SK-N-MC (cell line): ENCODE measurements around the gene TTC21A.

Experiments
- EZH2 ChIP-seq: fragments of 200-600 bp; sonication (generic); IDR thresholded peaks from one replicate; pipeline ENCODE4 v1.6.1; 2017; ENCODE audit warnings: antibody characterized with exemption
- FOXP2 ChIP-seq: optimal IDR thresholded peaks from 2 replicates; pipeline ENCODE3; 2011; ENCODE audit warnings: mild to moderate bottlenecking, moderate library complexity; ENCODE audit not compliant: insufficient read depth; ENCODE audit errors: extremely low read length, control extremely low read depth
- POLR2AphosphoS5 ChIP-seq: IDR thresholded peaks from 2 replicates; pipeline ENCODE4 v1.6.1; 2012; ENCODE audit warnings: mild to moderate bottlenecking, low read depth, low read length, borderline replicate concordance

DNA sequence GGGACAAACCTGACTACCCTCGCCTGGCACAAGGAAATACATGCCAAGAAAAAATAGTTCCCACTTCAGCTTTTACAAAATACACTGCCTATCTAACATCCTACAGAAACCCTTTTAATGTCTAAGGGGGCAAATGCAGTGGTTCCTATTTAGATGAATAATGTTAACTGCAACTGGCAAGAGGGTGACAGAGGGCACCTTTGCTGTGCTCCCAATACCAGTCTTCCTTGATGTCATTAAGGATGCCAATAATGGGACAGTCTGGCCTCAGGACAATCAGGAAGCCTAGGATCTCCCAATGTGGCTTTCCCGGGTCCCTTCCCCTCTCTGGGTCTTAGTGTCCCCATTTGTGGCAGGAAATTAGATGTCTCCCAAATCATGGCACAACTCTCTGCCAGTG, 32.0 kb downstream of the TTC21A start:
- TF ChIP-seq POLR2AphosphoS5 (no peak), EZH2 (no peak), FOXP2 (no peak)
